T47D (cell line): ENCODE results near the gene EIF3M.
"Not testable (repeated sequence)": the region's sequence is repeated elsewhere in the genome, so short reads cannot be mapped to it uniquely, and the experiment has no call there.

ENCODE experiments used
- DNase-seq, 2 experiments: peaks; one replicate each; pipeline versions ENCODE4 v3.0.0 to v3.0.0-alpha.2; 2011 to 2012; ENCODE audit warnings: low read depth in 1 of 2, low spot score in 1 of 2
- JUND ChIP-seq: IDR thresholded peaks from 2 replicates; pipeline ENCODE4 v1.6.1; 2012; ENCODE audit warnings: low read depth
- in situ Hi-C: cut with HindIII; loops from 2 replicates; pipeline ENCODE4 v1.10.0; 2016; ENCODE audit warnings: low sequenced_read_pairs, low pct_unique_long_range_greater_than_20kb

EIF3M gene

DNA sequence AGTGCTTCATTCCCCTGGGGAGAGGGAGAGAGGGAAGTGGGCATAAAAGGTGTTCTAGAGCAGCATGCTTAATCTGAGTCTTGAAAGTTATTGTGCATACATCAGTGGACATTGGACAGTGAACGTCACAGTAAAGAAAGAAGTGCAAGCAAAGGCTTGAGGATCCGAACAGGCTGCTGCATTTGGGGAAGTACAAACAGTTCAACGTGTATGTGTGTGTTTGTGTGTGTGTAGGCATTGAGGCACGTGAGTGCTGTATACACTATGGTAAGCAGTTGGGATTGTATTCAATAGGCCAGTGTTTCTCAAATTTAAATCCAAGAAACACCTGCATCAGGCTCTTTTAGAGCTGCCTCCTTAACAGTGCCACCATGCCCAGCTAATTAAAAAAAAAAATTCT, 10.4 kb upstream of the EIF3M start:
- in situ Hi-C loops: no loop called here
- DNase-seq: no peak
- TF ChIP-seq JUND: no peak

DNA sequence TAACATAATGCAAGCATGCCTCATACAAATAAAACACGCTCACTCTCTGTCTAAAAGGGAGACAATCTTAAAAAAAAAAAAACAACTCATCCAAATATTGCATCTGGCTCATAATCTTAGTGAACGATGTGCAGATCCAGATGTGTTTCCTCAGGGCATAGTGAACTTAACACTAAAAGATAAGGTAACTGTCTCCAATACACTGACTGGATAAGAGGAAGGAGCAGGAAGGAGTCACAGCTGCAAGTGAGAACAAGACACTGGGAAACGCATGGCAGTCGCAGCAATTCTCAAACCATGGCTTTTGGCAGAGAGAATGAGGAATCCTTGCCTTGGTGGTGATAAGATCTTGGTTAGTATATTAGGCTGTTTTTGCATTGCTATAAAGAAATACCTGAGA, 9.2 kb upstream of the EIF3M start:
- TF ChIP-seq JUND: no peak
- DNase-seq: no peak
- in situ Hi-C loops: no loop called here

DNA sequence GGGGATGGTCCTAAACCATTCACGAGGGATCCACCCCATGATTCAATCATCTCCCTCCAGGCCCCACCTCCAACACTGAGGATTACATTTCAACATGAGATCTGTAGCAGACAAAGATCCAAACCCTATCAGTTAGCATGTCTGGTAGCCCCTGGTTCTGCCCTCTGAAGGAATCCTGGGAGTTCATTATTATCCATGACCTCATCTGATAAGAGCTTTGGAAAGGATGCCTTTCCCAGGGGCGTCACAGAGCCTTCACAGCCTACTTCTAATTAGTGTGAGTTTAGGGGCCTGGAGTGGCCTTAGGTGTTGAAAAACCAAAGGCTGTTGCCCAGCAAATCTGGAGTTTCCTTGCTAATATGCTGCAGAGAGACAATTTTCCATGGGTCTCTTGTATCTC, 8.6 kb upstream of the EIF3M start:
- DNase-seq: no peak
- TF ChIP-seq JUND: no peak
- in situ Hi-C loops: no loop called here

DNA sequence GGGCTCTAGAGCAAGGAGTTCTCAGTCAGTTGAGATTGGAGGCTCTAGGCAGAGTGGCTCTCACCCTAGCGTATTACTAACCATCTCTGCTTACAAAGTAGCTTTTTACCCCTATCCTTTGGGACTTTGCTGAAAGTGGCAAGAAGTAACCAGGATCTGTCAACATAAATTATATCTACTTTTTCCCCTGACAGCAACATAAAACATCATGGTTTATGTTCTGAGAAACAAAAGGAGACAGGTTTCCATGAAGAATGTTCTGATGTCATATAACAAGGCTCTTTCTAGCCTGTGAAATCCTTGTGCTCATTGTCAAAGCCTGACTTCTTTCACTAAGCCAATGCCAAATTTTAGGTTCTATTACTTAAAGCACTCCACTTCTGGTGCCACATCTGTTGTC, 7.2 kb upstream of the EIF3M start:
- DNase-seq: no peak
- TF ChIP-seq JUND: no peak
- in situ Hi-C loops: no loop called here

DNA sequence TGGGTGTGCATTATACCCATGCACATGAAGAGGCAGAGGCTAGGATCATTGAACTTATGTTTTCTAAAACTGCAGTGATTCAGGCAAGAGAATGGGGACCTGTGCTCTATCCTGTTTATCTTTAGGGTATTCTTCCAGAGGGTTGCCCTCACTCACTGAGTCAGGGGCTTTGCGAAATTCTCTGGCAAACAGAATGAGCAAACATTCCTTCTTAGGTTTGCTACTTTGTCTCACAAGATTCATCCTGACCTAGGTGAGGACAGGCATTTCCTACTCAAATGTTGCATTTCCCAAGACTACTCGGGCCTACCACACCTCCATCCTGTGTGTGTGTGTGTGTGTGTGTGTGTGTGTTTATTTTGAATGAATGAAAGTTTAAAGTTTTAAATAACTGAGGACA, 2.7 kb upstream of the EIF3M start:
- TF ChIP-seq JUND: no peak
- peak in 1 of 2 experiments; percentile 31 for DNase-seq

DNA sequence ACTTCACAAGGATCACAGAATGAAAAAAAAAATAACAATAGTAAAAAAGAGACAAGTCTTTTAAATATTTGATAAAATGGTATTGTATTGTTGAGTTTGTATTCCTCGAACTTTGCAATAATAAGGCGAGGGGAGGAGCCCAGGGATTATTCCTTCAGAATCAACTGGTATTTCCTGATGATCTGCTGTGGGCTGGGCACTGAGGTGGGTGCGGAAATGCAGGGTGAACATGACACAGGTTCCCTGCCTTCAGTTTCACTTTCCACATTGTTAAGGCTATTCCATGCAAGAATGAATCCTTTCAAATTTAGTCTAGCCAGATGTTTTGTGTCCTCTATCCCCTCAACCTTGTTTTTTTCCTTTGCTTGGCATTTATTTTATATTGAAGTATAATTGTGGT, 2.1 kb upstream of the EIF3M start:
- DNase-seq: peak in 1 of 2 experiments; percentile 82
- TF ChIP-seq JUND: no peak
- in situ Hi-C loops: no loop called here

More for the DNA sequence above, 2.7 kb upstream of the EIF3M start:
- in situ Hi-C loops: no loop called here

DNA sequence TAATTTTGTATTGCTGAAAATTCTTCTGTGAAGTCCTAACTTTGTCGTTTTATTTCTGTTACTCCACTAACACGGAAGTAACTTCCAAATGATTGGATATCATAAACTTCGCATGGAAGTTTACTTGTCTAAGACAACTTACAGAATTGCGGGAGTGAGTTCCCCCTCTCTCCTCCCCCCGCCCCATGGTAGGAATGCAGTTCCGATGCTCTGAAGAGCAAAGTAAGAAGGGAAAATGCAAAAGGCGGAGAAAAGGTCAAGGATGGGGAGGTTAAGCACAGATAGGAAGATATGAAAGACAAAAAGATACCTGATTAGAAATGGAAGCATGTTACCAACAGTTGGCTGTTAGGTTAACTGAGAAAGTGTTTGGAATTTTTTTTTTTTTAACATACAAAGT, 1.3 kb downstream of the EIF3M start:
- in situ Hi-C loops: no loop called here
- DNase-seq: no peak
- TF ChIP-seq JUND: no peak

DNA sequence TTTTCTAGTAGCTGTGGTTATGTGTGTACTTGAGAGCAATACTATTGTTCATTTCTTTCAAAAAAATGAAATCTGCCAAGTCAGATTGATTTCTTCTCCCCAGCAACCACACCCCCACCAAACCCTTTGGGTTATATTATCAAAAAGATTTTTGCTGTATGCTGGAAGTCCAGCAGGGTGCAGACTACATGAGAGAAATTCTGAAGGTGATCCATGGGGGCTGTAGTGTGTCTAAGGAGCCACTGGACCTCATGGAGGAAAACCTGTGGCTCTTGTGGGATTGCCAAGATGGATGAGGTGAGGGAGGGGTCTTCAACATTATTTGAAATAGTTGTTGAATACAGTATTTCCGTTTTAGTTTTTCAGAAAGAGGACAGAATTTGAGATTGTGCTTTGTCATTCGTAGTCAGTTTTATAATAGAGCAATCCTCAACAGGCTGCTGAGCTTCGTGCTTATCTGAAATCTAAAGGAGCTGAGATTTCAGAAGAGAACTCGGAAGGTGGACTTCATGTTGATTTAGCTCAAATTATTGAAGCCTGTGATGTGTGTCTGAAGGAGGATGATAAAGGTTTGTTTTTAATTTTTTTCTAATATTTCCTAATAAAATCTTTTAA, 3.1 kb downstream of the EIF3M start:
- DNase-seq: peak in 1 of 2 experiments; percentile 45
- in situ Hi-C loops: no loop called here

DNA sequence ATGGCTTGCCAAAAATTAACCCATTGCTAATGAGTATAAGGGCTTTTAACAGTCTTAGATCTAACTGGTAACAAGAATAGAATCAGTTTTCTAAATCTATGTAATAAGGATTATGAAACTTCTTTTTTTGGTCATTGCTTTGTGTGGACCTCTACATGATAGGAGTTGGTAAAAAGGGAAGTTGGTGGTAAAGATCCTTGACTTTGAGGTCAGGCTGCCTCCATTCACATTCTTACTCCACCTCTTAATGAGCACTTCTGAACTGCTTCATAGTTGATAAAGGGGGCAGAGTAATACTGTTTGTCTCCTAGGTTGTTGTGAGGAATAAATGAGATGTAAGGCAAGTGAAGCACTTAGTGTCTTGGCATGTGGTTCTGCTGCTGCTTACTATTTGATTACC, 10.6 kb downstream of the EIF3M start:
- in situ Hi-C loops: no loop called here
- no peak for DNase-seq

More for the DNA sequence above, 3.1 kb downstream of the EIF3M start:
- TF ChIP-seq JUND: no peak

DNA sequence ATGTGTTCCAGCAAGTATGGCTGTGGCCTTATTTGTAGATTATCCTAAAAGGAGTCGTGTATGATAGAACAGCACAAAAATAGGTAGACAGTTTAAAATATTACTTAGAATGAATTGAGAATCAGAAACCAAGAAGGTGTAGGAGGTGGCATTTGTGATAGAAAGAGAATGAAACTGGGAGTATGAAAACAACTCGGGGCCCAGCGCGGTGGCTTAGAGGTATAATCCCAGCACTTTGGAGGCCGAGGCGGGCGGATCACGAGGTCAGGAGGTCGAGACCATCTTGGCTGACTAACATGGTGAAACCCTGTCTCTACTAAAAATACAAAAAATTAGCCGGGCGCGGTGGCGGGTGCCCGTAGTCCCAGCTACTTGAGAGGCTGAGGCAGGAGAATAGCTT, 12.5 kb downstream of the EIF3M start:
- in situ Hi-C loops, DNase-seq: not testable (repeated sequence)

More for the DNA sequence above, 10.6 kb downstream of the EIF3M start:
- no peak for TF ChIP-seq JUND

DNA sequence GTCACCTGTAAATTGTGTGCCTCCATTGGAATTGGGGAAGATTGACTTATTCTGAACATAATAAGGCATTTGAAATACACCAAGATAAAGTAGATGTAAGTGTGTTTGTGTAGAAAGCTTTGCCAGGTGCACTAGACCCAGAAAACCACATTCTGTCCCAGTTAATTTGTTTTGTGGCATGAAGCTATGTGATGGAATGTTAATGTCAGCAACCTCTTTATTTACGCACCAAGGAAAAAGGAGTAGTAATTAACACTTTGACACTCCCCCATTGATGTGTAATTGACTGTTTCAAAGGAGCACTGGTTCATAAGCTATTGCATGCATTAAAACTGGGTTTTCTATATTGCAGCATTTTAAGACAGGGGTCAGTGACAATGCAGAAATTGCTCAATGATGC, 14.3 kb downstream of the EIF3M start:
- DNase-seq: peak in 1 of 2 experiments; percentile 74
- in situ Hi-C loops: no loop called here
- TF ChIP-seq JUND: no peak

DNA sequence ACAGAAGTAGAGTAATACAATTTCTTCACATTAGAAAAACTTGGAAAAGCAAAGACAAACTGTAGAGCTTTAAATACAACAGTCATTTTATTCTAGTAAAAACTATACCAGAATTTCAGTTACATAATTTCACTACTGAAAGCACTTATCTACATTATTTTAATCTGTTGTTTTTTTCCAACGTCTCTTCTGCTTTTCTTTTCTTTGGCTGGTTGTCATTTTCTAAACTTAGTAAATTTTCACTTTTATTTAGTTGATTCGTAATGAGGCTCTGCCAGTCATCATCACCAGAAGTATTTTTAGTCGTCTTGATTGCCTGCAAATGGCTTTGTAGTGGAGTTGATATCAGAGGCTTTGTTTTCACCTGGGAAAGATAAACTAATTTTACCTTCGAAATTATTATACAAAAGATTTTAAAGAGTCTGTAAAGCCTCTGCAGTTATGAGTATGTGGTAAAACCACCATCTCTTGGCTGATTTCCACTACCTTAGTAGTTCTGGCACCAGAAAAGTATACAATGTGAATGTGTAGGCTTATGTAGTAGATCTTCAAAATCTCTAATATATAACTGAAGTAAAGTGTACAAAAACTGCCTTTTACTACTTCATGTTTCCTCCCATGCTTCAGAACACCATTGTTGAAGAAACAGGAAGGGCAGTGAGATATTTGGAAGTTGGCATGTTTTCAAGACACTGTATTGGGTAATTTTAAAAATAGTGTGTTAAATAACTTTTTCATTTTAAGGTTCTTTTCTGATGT, 19.2 kb downstream of the EIF3M start:
- no peak for DNase-seq

DNA sequence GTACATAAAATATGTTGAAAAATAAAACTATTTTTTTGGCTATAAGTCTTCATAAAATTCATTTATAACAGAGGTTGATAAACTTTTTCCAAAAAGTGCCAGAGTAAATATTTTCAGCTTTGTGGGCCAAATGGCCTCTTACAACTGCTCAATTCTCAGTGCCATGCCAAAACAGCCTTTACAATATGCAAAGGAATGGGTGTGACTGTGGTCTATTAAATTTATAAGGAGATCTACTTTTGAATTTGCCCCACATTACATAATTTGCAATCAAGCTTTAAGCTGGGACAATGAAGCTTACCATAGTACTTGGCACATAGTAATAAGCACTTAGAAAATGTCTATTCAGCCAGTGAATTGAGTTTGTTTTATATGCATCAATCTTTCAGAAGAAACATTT, 22.6 kb downstream of the EIF3M start:
- no peak for DNase-seq
- no peak for TF ChIP-seq JUND
- in situ Hi-C loops: no loop called here

More for the DNA sequence above, 19.2 kb downstream of the EIF3M start:
- no peak for TF ChIP-seq JUND
- in situ Hi-C loops: no loop called here

DNA sequence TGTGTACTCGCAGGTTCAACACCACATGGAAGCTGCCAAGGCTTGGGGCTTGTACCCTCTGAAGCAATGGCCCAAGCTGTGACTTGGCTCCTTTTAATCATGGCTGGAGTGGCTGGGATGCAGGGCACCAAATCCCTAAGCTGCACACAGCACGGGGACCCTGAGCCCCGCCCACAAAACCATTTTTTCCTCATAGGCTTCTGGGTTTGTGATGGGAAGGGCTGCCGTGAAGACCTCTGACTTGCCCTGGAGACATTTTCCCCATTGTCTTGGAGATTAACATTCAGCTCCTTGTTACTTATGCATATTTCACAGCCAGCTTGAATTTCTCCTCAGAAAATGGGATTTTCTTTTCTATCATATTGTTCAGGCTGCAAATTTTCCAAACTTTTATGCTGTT, 25.2 kb downstream of the EIF3M start:
- in situ Hi-C loops, DNase-seq: not testable (repeated sequence)
